PC-9 (cell line): ENCODE results near the gene OR4P4.

Experiments
- EZH2 ChIP-seq: fragments of 200-600 bp; sonication (generic); IDR thresholded peaks from 2 replicates; pipeline ENCODE4 v1.8.0; 2017; ENCODE audit warnings: antibody characterized with exemption, low read depth
- TF ChIP-seq, protein P1 (sequence below): fragments of 200-600 bp; sonication (generic); conservative IDR thresholded peaks from 2 replicates; pipeline ENCODE4 v1.6.1; 2017; ENCODE audit warnings: mixed run types, antibody characterized with exemption, mild to moderate bottlenecking, moderate library complexity

GRCh38 chr11:55652560-55652959, 17.6 kb downstream of the OR4P4 start:
- TF ChIP-seq, protein P1, sequence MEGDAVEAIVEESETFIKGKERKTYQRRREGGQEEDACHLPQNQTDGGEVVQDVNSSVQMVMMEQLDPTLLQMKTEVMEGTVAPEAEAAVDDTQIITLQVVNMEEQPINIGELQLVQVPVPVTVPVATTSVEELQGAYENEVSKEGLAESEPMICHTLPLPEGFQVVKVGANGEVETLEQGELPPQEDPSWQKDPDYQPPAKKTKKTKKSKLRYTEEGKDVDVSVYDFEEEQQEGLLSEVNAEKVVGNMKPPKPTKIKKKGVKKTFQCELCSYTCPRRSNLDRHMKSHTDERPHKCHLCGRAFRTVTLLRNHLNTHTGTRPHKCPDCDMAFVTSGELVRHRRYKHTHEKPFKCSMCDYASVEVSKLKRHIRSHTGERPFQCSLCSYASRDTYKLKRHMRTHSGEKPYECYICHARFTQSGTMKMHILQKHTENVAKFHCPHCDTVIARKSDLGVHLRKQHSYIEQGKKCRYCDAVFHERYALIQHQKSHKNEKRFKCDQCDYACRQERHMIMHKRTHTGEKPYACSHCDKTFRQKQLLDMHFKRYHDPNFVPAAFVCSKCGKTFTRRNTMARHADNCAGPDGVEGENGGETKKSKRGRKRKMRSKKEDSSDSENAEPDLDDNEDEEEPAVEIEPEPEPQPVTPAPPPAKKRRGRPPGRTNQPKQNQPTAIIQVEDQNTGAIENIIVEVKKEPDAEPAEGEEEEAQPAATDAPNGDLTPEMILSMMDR: no peak
- TF ChIP-seq EZH2: no peak
